ENCODE data around the gene KHDRBS2.

KHDRBS2 gene

DNA sequence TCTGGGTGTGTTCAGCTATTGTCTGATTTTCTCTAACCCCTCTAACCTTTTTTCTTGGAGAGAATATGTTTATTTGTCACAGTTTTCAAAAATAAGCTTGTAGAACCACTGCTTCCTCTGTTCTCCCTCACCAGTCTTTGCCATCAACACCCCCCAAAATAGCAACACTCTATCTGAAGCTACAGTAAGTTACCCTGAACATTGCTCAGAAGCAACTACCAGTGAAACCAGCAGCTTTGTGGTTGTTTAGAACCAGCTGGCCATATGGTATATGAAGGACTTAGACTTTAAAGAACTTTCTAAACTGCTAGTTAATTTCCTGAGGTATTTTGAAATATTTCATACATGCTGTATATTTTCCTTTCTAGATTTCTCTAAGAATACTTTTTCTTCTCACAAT, 242.9 kb downstream of the KHDRBS2 start:
- H3K4me3 Mint-ChIP-seq: no peak overlapping the region
- no peak overlapping the region for H3K27ac Mint-ChIP-seq
- ATAC-seq (replicated peaks) (no peak), DNase-seq (no peak)
- no peaks in the 10 kb centered on the region for H3K4me1 Mint-ChIP-seq (ENCODE audit: low read depth in 2 of 2)
- peaks cover 0 to 12% of the 10 kb centered on the region in 2 donors for H3K9me3 Mint-ChIP-seq
- no peaks in the 10 kb centered on the region for H3K36me3 Mint-ChIP-seq (ENCODE audit: insufficient read depth)
- H3K27me3 Mint-ChIP-seq: no peaks in the 10 kb centered on the region

- Mint-ChIP-seq H3K4me3 (no peak overlapping the region), H3K4me1 (ENCODE audit: low read depth in 2 of 2) (no peaks in the 10 kb centered on the region), H3K9me3 (peaks cover 0 to 11% of the 10 kb centered on the region in 2 donors), H3K36me3 (ENCODE audit: insufficient read depth) (no peaks in the 10 kb centered on the region), H3K27ac (no peak overlapping the region), H3K27me3 (no peaks in the 10 kb centered on the region)
- DNase-seq (no peak), ATAC-seq (replicated peaks) (no peak)
Observed at GRCh38 chr6:62042429-62042828, 243.6 kb downstream of the KHDRBS2 start.

- Mint-ChIP-seq H3K27me3 (no peaks in the 10 kb centered on the region), H3K27ac (no peak overlapping the region)
Observed at GRCh38 chr6:62039605-62040004, 246.4 kb downstream of the KHDRBS2 start.

GRCh38 chr6:62037445-62037844, 248.6 kb downstream of the KHDRBS2 start:
- H3K27me3 Mint-ChIP-seq: no peaks in the 10 kb centered on the region
- H3K4me1 Mint-ChIP-seq (ENCODE audit: low read depth in 2 of 2): no peaks in the 10 kb centered on the region
- no peak overlapping the region for H3K4me3 Mint-ChIP-seq
- no peak overlapping the region for H3K27ac Mint-ChIP-seq
- H3K9me3 Mint-ChIP-seq: peaks cover 6 to 21% of the 10 kb centered on the region in 2 donors
- no peaks in the 10 kb centered on the region for H3K36me3 Mint-ChIP-seq (ENCODE audit: insufficient read depth)
- no peak for DNase-seq
- ATAC-seq (replicated peaks): no peak

More at GRCh38 chr6:62039605-62040004, 246.4 kb downstream of the KHDRBS2 start:
- ATAC-seq (replicated peaks) (no peak), DNase-seq (no peak)
- H3K4me1 Mint-ChIP-seq (ENCODE audit: low read depth in 2 of 2): no peaks in the 10 kb centered on the region
- no peak overlapping the region for H3K4me3 Mint-ChIP-seq
- no peaks in the 10 kb centered on the region for H3K36me3 Mint-ChIP-seq (ENCODE audit: insufficient read depth)
- peaks cover 2 to 5% of the 10 kb centered on the region in 2 donors for H3K9me3 Mint-ChIP-seq

DNA sequence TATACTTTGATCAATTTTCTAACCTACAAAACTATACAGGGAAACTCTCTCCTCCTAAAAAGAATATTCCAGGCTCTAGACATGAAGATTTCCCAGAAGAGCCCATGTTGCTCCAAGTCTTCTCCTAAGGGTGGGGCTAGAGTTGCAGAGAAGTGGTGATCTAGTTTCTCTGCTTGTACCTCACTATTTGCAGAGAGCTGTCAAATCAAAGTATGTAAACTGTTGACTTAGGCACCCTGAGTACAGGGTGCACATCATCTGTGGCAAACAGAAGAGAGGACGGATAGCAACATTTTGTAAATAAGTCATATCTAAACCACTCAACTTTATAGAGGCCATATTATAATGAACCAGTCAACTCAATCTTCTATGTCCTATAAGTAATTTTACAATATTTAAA, 250.1 kb downstream of the KHDRBS2 start:
- H3K27ac Mint-ChIP-seq: no peak overlapping the region
- H3K36me3 Mint-ChIP-seq (ENCODE audit: insufficient read depth): no peaks in the 10 kb centered on the region
- H3K9me3 Mint-ChIP-seq: peaks cover 6 to 23% of the 10 kb centered on the region in 2 donors
- H3K4me3 Mint-ChIP-seq: no peak overlapping the region
- DNase-seq: no peak
- no peaks in the 10 kb centered on the region for H3K27me3 Mint-ChIP-seq
- no peaks in the 10 kb centered on the region for H3K4me1 Mint-ChIP-seq (ENCODE audit: low read depth in 2 of 2)
- ATAC-seq (replicated peaks): no peak

GRCh38 chr6:62013719-62014118, 272.3 kb downstream of the KHDRBS2 start:
- Mint-ChIP-seq H3K36me3 (ENCODE audit: insufficient read depth) (no peaks in the 10 kb centered on the region), H3K27me3 (no peaks in the 10 kb centered on the region), H3K27ac (no peak overlapping the region), H3K4me3 (no peak overlapping the region), H3K9me3 (peaks cover 15 to 22% of the 10 kb centered on the region in 2 donors), H3K4me1 (ENCODE audit: low read depth in 2 of 2) (no peaks in the 10 kb centered on the region)
- DNase-seq (no peak), ATAC-seq (replicated peaks) (no peak)

DNA sequence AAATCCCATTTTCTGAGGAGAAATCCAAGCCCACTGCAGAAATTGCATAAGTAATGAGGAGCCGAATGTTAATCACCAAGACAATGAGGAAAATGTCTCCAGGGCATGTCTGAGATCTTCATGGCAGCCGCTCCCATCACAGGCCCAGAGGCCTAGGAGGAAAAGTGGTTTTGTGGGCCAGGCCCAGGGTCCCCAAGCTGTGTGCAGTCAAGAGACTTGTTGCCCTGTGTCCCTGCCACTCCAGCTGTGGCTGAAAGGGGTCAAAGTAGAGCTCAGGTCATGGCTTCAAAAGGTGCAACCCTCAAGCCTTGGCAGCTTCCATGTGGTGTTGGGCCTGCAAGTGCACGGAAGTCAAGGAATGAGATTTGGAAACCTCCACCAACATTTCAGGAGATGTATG, 276.6 kb downstream of the KHDRBS2 start:
- DNase-seq (no peak), ATAC-seq (replicated peaks) (no peak)
- Mint-ChIP-seq H3K4me1 (ENCODE audit: low read depth in 2 of 2) (no peaks in the 10 kb centered on the region), H3K4me3 (no peak overlapping the region), H3K27me3 (no peaks in the 10 kb centered on the region), H3K27ac (no peak overlapping the region), H3K9me3 (peaks cover 9 to 25% of the 10 kb centered on the region in 2 donors), H3K36me3 (ENCODE audit: insufficient read depth) (peaks cover under 1% of the 10 kb centered on the region)

DNA sequence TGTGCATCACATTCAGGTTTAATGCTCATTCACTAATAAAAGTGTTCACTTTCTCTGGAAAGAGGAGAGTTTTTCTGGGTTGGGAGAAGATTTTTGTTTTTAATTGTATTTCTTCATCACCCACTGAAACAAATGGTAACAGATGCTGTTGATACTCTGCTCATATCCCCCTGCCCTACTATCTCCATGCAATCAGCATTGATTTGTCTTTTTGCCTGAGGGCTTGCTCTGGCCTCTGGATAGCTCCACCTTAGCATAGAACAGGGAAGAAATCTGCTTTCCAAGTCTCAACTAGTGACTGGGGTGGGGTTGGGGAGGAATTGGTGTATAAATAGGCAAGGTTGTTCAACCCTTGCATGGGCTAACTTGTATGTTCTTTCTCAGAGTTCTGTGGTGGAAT, 296.4 kb downstream of the KHDRBS2 start:
- no peak overlapping the region for H3K27ac Mint-ChIP-seq
- no peak overlapping the region for H3K4me3 Mint-ChIP-seq
- ATAC-seq (replicated peaks) (no peak), DNase-seq (no peak)
- H3K9me3 Mint-ChIP-seq: peaks cover 6 to 15% of the 10 kb centered on the region in 2 donors
- no peaks in the 10 kb centered on the region for H3K27me3 Mint-ChIP-seq
- H3K36me3 Mint-ChIP-seq (ENCODE audit: insufficient read depth): no peaks in the 10 kb centered on the region
- no peaks in the 10 kb centered on the region for H3K4me1 Mint-ChIP-seq (ENCODE audit: low read depth in 2 of 2)

DNA sequence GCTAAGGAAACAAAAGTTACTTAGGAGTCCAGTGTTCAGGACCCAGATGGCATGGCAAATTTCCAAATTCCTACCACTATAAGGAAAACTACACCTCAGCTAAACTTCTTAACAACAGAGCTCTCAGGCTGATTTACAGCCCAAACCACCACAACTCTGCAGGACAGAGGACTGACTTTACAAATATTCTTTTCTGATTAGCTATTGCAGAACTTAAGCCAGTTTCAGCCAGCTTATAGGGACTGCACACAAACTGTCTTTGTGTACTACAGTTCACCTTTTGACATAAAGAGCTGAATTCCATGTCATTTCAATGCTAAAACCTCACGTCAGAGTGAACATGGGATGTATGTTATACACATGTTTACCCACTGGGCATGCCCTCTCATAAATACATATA, 305.4 kb downstream of the KHDRBS2 start:
- H3K4me1 Mint-ChIP-seq (ENCODE audit: low read depth in 2 of 2): no peaks in the 10 kb centered on the region

DNA sequence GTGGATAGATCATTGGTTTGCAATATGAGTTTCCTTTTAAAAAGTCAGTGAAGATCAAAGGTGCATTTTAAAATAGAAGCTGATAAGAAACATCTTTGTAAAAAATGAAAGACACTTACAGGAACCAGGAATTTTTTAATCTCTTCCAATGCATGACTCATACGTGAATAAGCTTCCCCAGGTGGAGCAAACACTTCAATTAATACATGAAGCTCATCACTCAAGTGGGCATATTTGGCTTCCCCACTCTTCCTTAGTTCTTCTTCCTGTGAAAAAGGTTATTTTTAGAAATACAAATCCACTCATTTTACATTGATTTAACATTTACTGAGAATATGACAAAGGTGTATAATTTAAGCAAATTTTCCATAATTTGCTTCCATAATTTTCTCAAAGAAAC, 308.1 kb downstream of the KHDRBS2 start:
- DNase-seq: no peak
- no peak overlapping the region for H3K27ac Mint-ChIP-seq
- peaks cover 4 to 16% of the 10 kb centered on the region in 2 donors for H3K9me3 Mint-ChIP-seq
- ATAC-seq (replicated peaks): no peak
- no peak overlapping the region for H3K4me3 Mint-ChIP-seq
- H3K36me3 Mint-ChIP-seq (ENCODE audit: insufficient read depth): no peaks in the 10 kb centered on the region
- no peaks in the 10 kb centered on the region for H3K4me1 Mint-ChIP-seq (ENCODE audit: low read depth in 2 of 2)
- H3K27me3 Mint-ChIP-seq: no peaks in the 10 kb centered on the region

More for the DNA sequence above, 305.4 kb downstream of the KHDRBS2 start:
- Mint-ChIP-seq H3K9me3 (peaks cover 7 to 24% of the 10 kb centered on the region in 2 donors), H3K36me3 (ENCODE audit: insufficient read depth) (no peaks in the 10 kb centered on the region), H3K27me3 (no peaks in the 10 kb centered on the region), H3K27ac (no peak overlapping the region), H3K4me3 (no peak overlapping the region)
- ATAC-seq (replicated peaks): no peak
- no peak for DNase-seq

GRCh38 chr6:61977099-61977498, 308.9 kb downstream of the KHDRBS2 start:
- Mint-ChIP-seq H3K9me3 (peaks cover 6 to 16% of the 10 kb centered on the region in 2 donors), H3K36me3 (ENCODE audit: insufficient read depth) (no peaks in the 10 kb centered on the region), H3K27me3 (no peaks in the 10 kb centered on the region), H3K4me3 (no peak overlapping the region), H3K4me1 (ENCODE audit: low read depth in 2 of 2) (no peaks in the 10 kb centered on the region), H3K27ac (no peak overlapping the region)
- DNase-seq: no peak
- no peak for ATAC-seq (replicated peaks)

GRCh38 chr6:61959196-61959595, 326.8 kb downstream of the KHDRBS2 start:
- no peak for DNase-seq

DNA sequence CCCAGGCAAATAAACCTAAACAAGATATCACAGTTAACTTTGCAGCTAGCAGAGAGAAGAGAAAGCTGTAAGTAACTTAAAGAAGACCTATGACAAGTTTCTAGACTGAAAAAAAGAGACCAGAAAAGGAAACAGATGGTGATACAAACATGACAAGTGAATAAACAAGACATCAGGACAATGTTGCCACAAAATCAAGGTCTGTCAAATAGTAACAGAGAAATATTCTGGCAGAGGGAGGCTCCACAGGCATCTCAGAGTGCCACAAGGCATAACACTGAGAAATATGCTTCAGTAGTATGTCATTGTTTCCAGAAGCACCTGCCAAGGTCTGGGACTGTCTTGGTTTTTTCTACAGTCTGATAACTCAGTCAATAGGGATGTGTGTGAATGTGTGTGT, 332.2 kb downstream of the KHDRBS2 start:
- DNase-seq: no peak
- no peak overlapping the region for H3K27ac Mint-ChIP-seq
- H3K9me3 Mint-ChIP-seq: peaks cover 9 to 12% of the 10 kb centered on the region in 2 donors

More at GRCh38 chr6:61959196-61959595, 326.8 kb downstream of the KHDRBS2 start:
- Mint-ChIP-seq H3K36me3 (ENCODE audit: insufficient read depth) (no peaks in the 10 kb centered on the region), H3K27ac (no peak overlapping the region), H3K4me3 (no peak overlapping the region), H3K4me1 (ENCODE audit: low read depth in 2 of 2) (no peaks in the 10 kb centered on the region), H3K27me3 (no peaks in the 10 kb centered on the region), H3K9me3 (peaks cover 11 to 14% of the 10 kb centered on the region in 2 donors)
- no peak for ATAC-seq (replicated peaks)

GRCh38 chr6:61951586-61951985, 334.4 kb downstream of the KHDRBS2 start:
- peaks cover 0 to 5% of the 10 kb centered on the region in 2 donors for H3K9me3 Mint-ChIP-seq
- no peaks in the 10 kb centered on the region for H3K27me3 Mint-ChIP-seq
- DNase-seq (no peak), ATAC-seq (replicated peaks) (no peak)
- no peak overlapping the region for H3K4me3 Mint-ChIP-seq
- no peaks in the 10 kb centered on the region for H3K36me3 Mint-ChIP-seq (ENCODE audit: insufficient read depth)
- H3K4me1 Mint-ChIP-seq (ENCODE audit: low read depth in 2 of 2): no peaks in the 10 kb centered on the region
- no peak overlapping the region for H3K27ac Mint-ChIP-seq

More for the DNA sequence above, 332.2 kb downstream of the KHDRBS2 start:
- no peaks in the 10 kb centered on the region for H3K27me3 Mint-ChIP-seq
- no peak for ATAC-seq (replicated peaks)
- H3K4me3 Mint-ChIP-seq: no peak overlapping the region
- no peaks in the 10 kb centered on the region for H3K36me3 Mint-ChIP-seq (ENCODE audit: insufficient read depth)
- no peaks in the 10 kb centered on the region for H3K4me1 Mint-ChIP-seq (ENCODE audit: low read depth in 2 of 2)

DNA sequence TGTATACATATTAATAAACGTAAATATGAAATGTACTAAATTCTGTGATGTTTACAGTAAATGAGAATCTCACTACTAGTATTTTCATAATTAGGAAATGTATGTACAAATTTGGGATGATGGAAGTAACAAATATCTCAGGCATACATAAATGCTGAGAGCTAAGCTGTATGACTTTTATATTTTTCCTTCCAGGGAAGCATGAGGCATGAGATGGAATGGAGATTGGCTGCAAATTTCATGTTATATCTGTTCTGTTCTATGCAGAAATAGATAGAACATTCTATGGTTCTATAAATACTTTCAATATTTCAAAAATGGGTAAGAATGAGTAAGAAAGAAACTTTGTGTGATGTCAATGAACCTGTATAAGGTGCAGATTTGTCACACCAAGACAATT, 335.2 kb downstream of the KHDRBS2 start:
- no peaks in the 10 kb centered on the region for H3K27me3 Mint-ChIP-seq
- DNase-seq (no peak), ATAC-seq (replicated peaks) (no peak)
- no peak overlapping the region for H3K27ac Mint-ChIP-seq
- H3K4me1 Mint-ChIP-seq (ENCODE audit: low read depth in 2 of 2): no peaks in the 10 kb centered on the region
- no peaks in the 10 kb centered on the region for H3K36me3 Mint-ChIP-seq (ENCODE audit: insufficient read depth)
- no peak overlapping the region for H3K4me3 Mint-ChIP-seq
- H3K9me3 Mint-ChIP-seq: peaks cover 3 to 5% of the 10 kb centered on the region in 2 donors
